Stimulated activated CD4-positive, alpha-beta T cell treated with anti-CD3 and anti-CD28 coated beads, Interleukin-15, amount 100 ng/mL, for 24 hours (primary cell): Measurements from ENCODE around the gene FOXN3.
"Not testable (repeated sequence)": the region's sequence is repeated elsewhere in the genome, so short reads cannot be mapped to it uniquely, and the experiment has no call there.

ENCODE experiments used
- DNase-seq: peaks from one replicate; pipeline ENCODE4 v3.0.0-alpha.2; 2020

The FOXN3 gene

GRCh38 chr14:89151693-89152092, 265.3 kb downstream of the FOXN3 start:
- not testable (repeated sequence) for DNase-seq

- DNase-seq = no peak
These were observed 270.8 kb downstream of the FOXN3 start for GRCh38 chr14:89146274-89146673.

GRCh38 chr14:89144642-89145041, 272.4 kb downstream of the FOXN3 start:
- no peak for DNase-seq

- DNase-seq = no peak
These were observed 273.0 kb downstream of the FOXN3 start for GRCh38 chr14:89144066-89144465.

GRCh38 chr14:89143595-89143994, 273.4 kb downstream of the FOXN3 start:
- DNase-seq = no peak

GRCh38 chr14:89142366-89142765, 274.7 kb downstream of the FOXN3 start:
- DNase-seq = no peak

GRCh38 chr14:89141862-89142261, 275.2 kb downstream of the FOXN3 start:
- no peak for DNase-seq

- DNase-seq = no peak
These were observed 276.7 kb downstream of the FOXN3 start for GRCh38 chr14:89140326-89140725.

GRCh38 chr14:89139404-89140247, 277.4 kb downstream of the FOXN3 start:
- DNase-seq = no peak

- DNase-seq = no peak
These were observed 278.2 kb downstream of the FOXN3 start for GRCh38 chr14:89138846-89139245.

- DNase-seq = no peak
These were observed 279.4 kb downstream of the FOXN3 start for GRCh38 chr14:89137526-89138163.

GRCh38 chr14:89136587-89136986, 280.4 kb downstream of the FOXN3 start:
- DNase-seq = no peak

GRCh38 chr14:89134640-89135039, 282.4 kb downstream of the FOXN3 start:
- DNase-seq = no peak

GRCh38 chr14:89131004-89131750, 285.9 kb downstream of the FOXN3 start:
- no peak for DNase-seq

- no peak for DNase-seq
These were observed 287.5 kb downstream of the FOXN3 start for GRCh38 chr14:89129570-89129969.

GRCh38 chr14:89128311-89129026, 288.6 kb downstream of the FOXN3 start:
- DNase-seq = no peak

GRCh38 chr14:89126461-89126860, 290.6 kb downstream of the FOXN3 start:
- no peak for DNase-seq

GRCh38 chr14:89125216-89125615, 291.8 kb downstream of the FOXN3 start:
- DNase-seq = no peak

GRCh38 chr14:89123851-89124250, 293.2 kb downstream of the FOXN3 start:
- DNase-seq = no peak

GRCh38 chr14:89123215-89123614, 293.8 kb downstream of the FOXN3 start:
- no peak for DNase-seq

- DNase-seq = no peak
These were observed 294.9 kb downstream of the FOXN3 start for GRCh38 chr14:89121968-89122620.

- DNase-seq = no peak
These were observed 300.0 kb downstream of the FOXN3 start for GRCh38 chr14:89117012-89117411.
